DMS153 (cell line): Measurements from ENCODE around the gene RDH13.

Experiments used
- DNase-seq: peaks from one replicate; lab custom pipeline; 2025; lab: John Stamatoyannopoulos, UW

Gene RDH13

GRCh38 chr19:55091955-55092354, 29.0 kb upstream of the RDH13 start:
- DNase-seq = no peak

DNA sequence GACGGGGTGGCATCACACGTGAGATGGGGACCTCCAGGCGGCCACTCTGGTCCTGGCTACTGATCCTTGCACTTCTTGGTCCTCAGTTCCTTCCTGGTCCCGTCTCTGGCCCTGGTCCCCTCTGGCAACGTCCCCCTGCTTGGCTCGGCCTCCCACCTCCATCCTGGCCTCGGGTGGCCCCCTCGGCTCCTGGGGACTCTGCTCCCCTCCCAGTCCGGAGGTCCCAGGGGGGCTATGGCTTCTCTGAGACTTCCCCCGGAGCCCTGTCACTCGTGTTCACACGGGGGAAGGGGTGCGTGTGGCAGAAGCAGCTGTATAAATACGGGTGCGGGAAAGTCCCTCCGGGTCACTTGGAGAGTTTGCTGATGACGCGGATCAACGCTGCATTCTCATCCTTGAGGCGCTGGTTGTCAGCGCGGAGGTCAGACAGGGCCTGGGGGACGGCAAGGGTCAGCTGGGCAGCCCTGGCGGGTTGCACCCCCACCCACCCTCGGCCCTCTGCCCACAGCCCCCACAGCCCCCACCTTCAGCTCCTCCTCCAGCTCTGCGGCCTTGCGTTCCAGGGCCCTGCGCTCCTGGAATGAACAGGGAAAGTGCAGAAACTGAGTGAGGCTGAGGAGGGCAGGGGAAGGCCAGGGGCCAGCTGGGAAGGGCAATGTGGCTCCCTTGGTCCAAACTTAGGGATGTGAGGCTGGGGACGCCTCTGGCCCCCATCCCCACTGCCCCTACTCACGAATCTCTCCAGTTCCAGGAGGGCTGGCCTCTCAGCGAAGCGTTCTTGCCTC, 28.4 kb upstream of the RDH13 start:
- no peak for DNase-seq

DNA sequence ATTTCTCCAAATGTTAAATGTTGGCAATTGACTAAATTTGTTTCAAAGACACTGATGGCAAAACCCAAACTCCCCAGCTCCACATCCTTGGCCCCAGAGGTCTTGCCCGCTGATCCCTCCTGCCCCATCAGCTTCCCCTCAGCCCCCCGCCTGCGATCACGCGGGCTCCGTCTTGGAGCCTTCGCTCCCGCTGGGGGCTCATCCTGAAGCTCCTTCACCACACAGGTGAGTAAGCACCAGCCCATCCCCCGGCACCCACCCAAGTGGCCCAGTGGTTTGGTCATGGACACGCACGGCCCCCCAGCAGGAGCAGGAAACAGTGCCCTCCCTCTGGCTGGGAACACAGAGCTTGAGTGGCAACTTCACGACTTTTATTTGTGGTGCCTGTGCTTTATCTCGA, 27.6 kb upstream of the RDH13 start:
- no peak for DNase-seq

GRCh38 chr19:55089342-55089944, 26.5 kb upstream of the RDH13 start:
- no peak for DNase-seq

- peak; percentile 25 for DNase-seq
Measured at GRCh38 chr19:55088543-55089341, 25.8 kb upstream of the RDH13 start.

DNA sequence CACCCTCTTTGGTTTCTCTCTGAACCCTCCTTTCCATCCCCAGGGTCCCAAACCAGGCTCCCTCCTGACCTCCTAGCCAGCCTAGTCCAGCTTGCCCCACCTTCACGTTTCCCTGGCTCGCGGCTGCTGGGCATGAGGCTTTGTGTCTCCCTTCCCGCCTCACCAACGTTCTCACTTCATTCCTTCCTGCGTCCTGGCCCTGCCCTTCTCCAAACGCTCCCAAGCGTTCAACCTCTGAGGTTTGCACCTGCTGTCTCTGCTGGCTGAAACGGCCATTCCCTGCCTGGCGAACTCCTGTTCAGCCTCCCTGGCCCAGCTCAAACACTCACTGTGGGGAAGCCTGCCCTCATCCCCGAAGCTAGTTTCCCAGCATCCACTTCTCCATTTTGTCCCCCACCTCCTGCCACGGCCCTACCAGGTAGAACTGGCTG, 25.1 kb upstream of the RDH13 start:
- DNase-seq = peak; percentile 18

DNA sequence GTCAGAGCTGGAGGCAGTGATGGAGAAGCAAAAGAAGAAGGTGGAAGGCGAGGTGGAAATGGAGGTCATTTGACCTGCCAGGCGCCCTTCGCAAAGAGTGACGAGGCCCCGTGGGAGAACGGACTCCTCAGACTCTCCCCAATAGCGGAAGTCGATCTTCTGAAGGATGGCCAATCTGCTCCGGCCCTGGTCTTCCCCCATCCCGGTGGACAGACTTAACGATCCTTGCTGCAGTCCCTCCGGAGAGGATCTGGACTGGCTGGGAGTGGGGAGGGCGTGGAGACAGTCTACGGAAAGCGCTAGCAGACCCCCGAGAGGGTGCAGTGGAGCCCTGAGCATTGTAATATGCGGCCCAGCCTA, 24.6 kb upstream of the RDH13 start:
- DNase-seq = no peak

- DNase-seq = peak; percentile 91
Measured at GRCh38 chr19:55086730-55087541, 24.0 kb upstream of the RDH13 start.

DNA sequence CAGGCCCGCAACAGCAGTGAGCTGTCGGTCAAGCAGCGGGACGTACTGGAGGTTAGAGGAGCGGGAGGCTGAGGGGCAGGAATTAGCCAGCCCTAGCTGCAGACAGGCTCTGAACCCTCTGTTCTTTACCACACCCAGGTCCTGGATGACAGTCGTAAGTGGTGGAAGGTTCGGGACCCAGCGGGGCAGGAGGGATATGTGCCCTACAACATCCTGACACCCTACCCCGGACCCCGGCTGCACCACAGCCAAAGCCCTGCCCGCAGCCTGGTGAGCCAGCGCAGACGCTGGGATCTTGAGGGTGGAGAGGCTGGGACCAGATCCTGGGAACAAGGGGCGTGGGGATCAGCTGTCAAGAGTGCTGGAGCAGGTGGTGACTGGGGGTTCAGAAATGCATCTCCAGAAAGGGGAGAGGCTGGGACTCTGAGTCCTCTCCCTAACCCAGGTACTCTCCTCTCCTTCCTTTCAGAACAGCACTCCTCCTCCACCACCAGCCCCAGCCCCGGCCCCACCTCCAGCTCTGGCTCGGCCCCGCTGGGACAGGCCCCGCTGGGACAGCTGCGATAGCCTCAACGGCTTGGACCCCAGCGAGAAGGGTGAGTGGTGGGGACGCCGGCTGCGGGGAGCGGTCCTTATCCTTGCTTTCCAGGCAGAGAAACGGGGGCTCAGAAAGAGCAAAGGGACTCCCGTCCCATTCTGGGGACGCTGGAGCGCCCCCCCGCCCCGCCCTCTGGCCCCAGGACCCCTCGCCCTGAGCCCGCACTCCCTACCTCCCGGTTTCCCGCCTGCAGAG, 23.2 kb upstream of the RDH13 start:
- DNase-seq = no peak

DNA sequence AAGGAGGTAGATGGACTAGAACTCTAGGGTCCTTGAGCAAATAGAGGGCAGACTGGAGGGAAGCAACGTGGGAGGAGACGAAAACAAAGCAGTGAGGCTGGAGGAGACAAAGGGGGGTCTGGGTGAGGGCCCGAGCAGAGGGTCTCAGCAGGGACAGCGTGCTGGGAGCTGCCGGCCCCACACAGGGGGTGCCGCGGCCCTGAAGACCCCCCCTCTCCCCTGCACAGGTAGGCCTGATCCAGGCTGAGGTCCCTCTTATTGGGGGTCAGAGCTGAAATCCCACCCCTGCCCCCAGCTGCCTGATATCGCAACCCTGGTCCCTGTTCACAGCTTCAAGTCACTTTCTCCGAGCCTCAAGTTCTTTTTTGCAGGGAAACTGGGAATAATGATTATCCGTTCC, 21.5 kb upstream of the RDH13 start:
- DNase-seq = no peak

DNA sequence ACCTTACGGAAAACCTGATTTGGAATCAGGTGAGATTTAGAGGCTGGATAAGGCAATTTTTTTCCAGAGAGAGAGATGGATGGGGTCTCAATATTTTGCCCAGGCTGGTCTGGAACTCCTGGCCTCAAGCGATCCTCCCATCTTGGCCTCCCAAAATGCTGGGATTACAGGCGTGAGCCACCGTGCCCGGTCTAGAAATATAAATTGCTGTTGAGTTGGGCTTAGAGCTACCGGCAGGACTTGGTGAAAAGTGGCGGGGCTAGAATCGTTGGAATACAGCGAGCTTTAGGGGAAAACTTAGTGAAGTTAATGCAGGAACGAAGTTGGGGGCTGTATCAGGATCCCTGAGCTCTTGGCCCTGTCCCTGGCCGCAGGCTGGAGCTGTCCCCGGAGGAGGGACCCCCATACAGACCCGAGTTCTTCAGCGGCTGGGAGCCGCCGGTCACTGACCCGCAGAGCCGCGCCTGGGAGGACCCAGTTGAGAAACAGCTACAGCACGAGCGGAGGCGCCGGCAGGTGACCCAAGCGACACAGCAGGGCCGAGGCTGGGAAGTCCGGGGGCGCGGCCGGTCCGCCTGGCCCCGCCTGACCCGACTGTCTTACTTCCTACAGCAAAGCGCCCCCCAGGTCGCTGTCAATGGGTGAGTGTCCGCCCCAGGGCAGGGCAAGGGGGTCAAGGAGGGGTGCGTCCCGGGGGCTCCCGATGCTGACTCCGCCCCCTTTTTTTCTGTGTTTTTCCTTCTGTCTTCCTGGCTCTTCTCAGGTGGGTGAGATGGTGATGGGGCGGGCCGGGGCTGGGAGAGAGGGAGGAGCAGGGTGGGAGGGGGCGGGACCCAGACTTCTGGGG, 20.3 kb upstream of the RDH13 start:
- DNase-seq = no peak

GRCh38 chr19:55082020-55082851, 19.3 kb upstream of the RDH13 start:
- no peak for DNase-seq

DNA sequence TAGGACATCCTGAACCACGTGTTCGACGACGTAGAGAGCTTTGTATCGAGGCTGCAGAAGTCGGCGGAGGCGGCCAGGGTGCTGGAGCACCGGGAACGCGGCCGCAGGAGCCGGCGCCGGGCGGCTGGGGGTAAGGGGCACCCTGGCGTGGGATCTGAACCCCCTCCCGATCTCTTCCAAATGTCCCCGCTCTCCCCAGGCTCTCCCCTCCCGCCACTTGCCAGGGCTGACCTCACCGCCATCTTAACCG, 18.7 kb upstream of the RDH13 start:
- no peak for DNase-seq

- DNase-seq = peak; percentile 55
Measured at GRCh38 chr19:55080968-55081769, 18.2 kb upstream of the RDH13 start.

GRCh38 chr19:55080121-55080967, 17.4 kb upstream of the RDH13 start:
- peak; percentile 84 for DNase-seq

DNA sequence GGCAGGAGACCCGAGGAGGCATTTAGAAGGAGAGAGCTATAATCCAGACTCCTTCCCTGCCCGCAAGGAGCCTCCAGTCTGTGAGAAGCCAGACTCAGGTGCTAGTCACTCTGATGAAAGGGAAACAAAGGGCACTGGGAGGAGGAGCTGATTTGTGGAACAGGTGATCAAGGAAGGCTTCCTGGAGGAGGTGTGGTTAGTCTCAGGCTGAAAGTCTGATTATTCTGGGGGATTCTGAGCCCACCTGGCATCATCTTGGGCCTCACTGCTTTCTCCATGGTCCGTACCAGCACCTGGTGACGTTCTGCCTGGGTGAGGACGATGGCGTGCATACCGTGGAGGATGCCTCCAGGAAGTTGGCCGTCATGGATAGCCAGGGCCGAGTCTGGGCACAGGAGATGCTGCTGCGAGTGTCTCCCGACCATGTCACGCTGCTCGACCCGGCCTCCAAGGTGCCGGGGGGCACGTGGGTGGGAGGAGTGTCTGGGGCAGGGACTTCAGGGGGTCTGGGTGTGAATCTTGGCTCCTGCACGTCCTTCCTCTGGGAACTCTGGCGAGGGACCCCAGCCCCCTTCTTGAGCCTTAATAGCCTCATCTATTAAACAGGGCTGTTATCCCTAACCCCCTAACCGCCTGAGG, 16.6 kb upstream of the RDH13 start:
- no peak for DNase-seq

- no peak for DNase-seq
Measured at GRCh38 chr19:55078996-55079395, 16.0 kb upstream of the RDH13 start.

- DNase-seq = no peak
Measured at GRCh38 chr19:55077106-55077505, 14.2 kb upstream of the RDH13 start.
